WTC11 (cell line): ENCODE measurements around the gene SCYGR3. TPM values are rescaled to one million over a fixed set of nuclear protein-coding genes. Genes with fewer than 3 reads are reported as not detected.

ENCODE experiments used
- ATAC-seq: fragments of 200-7000 bp; cut with Tn5 transposase; 2 replicates; pipeline ENCODE4 v1.10.0; 2021; ENCODE audit warnings: mild to moderate bottlenecking, moderate library complexity
- CTCF ChIA-PET: fragments of 300-600 bp; sonication (Branson Sonifier 250); formaldehyde crosslinking; loops from one replicate; lab custom pipeline; 2021; ENCODE audit warnings: antibody characterized with exemption; lab: Charles Lee
- POLR2A ChIA-PET: fragments of 350-600 bp; sonication (Branson Sonifier 250); formaldehyde crosslinking; loops from one replicate; lab custom pipeline; 2021; ENCODE audit warnings: antibody characterized with exemption; lab: Charles Lee
- DNase-seq: peaks from one replicate; pipeline ENCODE4 v3.0.0; 2021; ENCODE audit warnings: low spot score
- H3K27ac Mint-ChIP-seq: 2 replicates; pipeline ENCODE4 v1.8.0; 2021; ENCODE audit warnings: mixed read lengths
- H3K27me3 Mint-ChIP-seq: 2 replicates; pipeline ENCODE4 v1.8.0; 2021; ENCODE audit warnings: low read depth, mild to moderate bottlenecking, moderate library complexity, mixed read lengths
- H3K36me3 Mint-ChIP-seq: 2 replicates; pipeline ENCODE4 v1.8.0; 2021; ENCODE audit warnings: mixed read lengths
- H3K4me1 Mint-ChIP-seq: 2 replicates; pipeline ENCODE4 v1.8.0; 2022; ENCODE audit warnings: mixed read lengths
- H3K4me3 Mint-ChIP-seq: 2 replicates; pipeline ENCODE4 v1.8.0; 2021; ENCODE audit warnings: mild to moderate bottlenecking, moderate library complexity, mixed read lengths
- H3K9me3 Mint-ChIP-seq: 2 replicates; pipeline ENCODE4 v1.8.0; 2021; ENCODE audit warnings: mixed read lengths
- FOXP1 ChIP-seq: sonication (generic); formaldehyde crosslinking; IDR thresholded peaks from 2 replicates; pipeline ENCODE4 v1.8.0; 2022; ENCODE audit warnings: missing genetic modification reagents, mild to moderate bottlenecking, moderate library complexity, borderline replicate concordance
- GABPB1 ChIP-seq: sonication (generic); formaldehyde crosslinking; IDR thresholded peaks from 2 replicates; pipeline ENCODE4 v1.8.1; 2023; ENCODE audit warnings: mild to moderate bottlenecking, missing genetic modification reagents
- IRF2 ChIP-seq: sonication (generic); formaldehyde crosslinking; IDR thresholded peaks from 2 replicates; pipeline ENCODE4 v1.8.0; 2022; ENCODE audit warnings: low read depth, missing genetic modification reagents, borderline replicate concordance
- NR1H2 ChIP-seq: sonication (generic); formaldehyde crosslinking; IDR thresholded peaks from 2 replicates; pipeline ENCODE4 v1.9.0; 2021; ENCODE audit warnings: mild to moderate bottlenecking, moderate library complexity, missing genetic modification reagents
- PRRX2 ChIP-seq: fragments of 250-450 bp; sonication (Bioruptor Pico); IDR thresholded peaks from 2 replicates; pipeline ENCODE4 v1.8.0; 2021; ENCODE audit warnings: mild to moderate bottlenecking
- SOX15 ChIP-seq: fragments of 250-450 bp; sonication (Bioruptor Pico); IDR thresholded peaks from 2 replicates; pipeline ENCODE4 v1.9.0; 2021; ENCODE audit warnings: mild to moderate bottlenecking
- TP53 ChIP-seq: sonication (generic); formaldehyde crosslinking; IDR thresholded peaks from 2 replicates; pipeline ENCODE4 v1.8.1; 2023; ENCODE audit warnings: mild to moderate bottlenecking, missing genetic modification reagents
- ZNF219 ChIP-seq: sonication (generic); formaldehyde crosslinking; IDR thresholded peaks from 2 replicates; pipeline ENCODE4 v1.8.0; 2023; ENCODE audit warnings: missing genetic modification reagents, mild to moderate bottlenecking, borderline replicate concordance
- ZNF396 ChIP-seq: fragments of 250-450 bp; sonication (Bioruptor Pico); IDR thresholded peaks from 2 replicates; pipeline ENCODE4 v1.8.0; 2021; ENCODE audit warnings: mild to moderate bottlenecking, moderate library complexity, borderline replicate concordance
- ZNF423 ChIP-seq: fragments of 250-450 bp; sonication (Bioruptor Pico); IDR thresholded peaks from 2 replicates; pipeline ENCODE4 v2.1.2; 2022; ENCODE audit warnings: mild to moderate bottlenecking, moderate library complexity
- total RNA-seq: library from RNA; stranded (reverse); gene quantifications from 3 replicates; pipeline ENCODE4 v1.2.3, GENCODE V29; 2021
- TF ChIP-seq, protein P1 (sequence below): sonication (generic); formaldehyde crosslinking; IDR thresholded peaks from 2 replicates; pipeline ENCODE4 v1.8.0; 2022; ENCODE audit warnings: mild to moderate bottlenecking, missing genetic modification reagents
- TF ChIP-seq, protein P2 (sequence below): sonication (generic); formaldehyde crosslinking; conservative IDR thresholded peaks from 2 replicates; pipeline ENCODE4 v1.8.1; 2022; ENCODE audit warnings: mild to moderate bottlenecking, missing genetic modification reagents
- TF ChIP-seq, protein P3 (sequence below): fragments of 250-450 bp; sonication (Bioruptor Pico); IDR thresholded peaks from 2 replicates; pipeline ENCODE4 v1.9.0; 2021; ENCODE audit warnings: mild to moderate bottlenecking
- TF ChIP-seq, protein P4 (sequence below): sonication (generic); formaldehyde crosslinking; IDR thresholded peaks from 2 replicates; pipeline ENCODE4 v1.8.0; 2022; ENCODE audit warnings: missing genetic modification reagents
- TF ChIP-seq, protein P5 (sequence below): fragments of 250-450 bp; sonication (Bioruptor Pico); IDR thresholded peaks from 2 replicates; pipeline ENCODE4 v1.9.0; 2021; ENCODE audit warnings: mild to moderate bottlenecking, borderline replicate concordance

SCYGR3 gene
- total RNA-seq, 1 experiment from 2014 or later: not detected

DNA sequence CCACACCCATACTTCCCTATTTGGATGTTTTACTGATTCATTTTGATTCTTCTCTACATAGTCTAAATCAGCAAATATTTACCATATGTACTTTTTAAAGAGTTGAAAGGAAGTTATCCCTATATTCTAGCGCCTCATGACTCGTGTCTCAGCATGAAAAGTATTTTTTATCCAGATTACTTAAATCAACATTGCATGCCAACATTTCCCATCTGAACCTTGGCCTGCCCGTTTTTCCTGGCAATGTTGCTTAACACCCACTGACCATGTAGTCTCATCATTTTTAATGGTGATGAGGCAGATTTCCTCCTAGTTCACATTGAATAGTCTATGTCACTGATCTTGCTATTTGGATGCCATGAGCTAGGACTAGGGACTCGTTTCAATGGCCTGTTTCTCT is 38.8 kb upstream of the SCYGR3 start:
- H3K9me3 Mint-ChIP-seq: no peaks in the 10 kb centered on the region
- DNase-seq (no peak), ATAC-seq (no peak)
- H3K4me3 Mint-ChIP-seq: no peak overlapping the region
- TF ChIP-seq, protein P1, sequence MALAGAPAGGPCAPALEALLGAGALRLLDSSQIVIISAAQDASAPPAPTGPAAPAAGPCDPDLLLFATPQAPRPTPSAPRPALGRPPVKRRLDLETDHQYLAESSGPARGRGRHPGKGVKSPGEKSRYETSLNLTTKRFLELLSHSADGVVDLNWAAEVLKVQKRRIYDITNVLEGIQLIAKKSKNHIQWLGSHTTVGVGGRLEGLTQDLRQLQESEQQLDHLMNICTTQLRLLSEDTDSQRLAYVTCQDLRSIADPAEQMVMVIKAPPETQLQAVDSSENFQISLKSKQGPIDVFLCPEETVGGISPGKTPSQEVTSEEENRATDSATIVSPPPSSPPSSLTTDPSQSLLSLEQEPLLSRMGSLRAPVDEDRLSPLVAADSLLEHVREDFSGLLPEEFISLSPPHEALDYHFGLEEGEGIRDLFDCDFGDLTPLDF (CRISPR knock-in tag): no peak
- TF ChIP-seq NR1H2: no peak
- TF ChIP-seq, protein P2, sequence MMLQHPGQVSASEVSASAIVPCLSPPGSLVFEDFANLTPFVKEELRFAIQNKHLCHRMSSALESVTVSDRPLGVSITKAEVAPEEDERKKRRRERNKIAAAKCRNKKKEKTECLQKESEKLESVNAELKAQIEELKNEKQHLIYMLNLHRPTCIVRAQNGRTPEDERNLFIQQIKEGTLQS: no peak
- TF ChIP-seq IRF2 (CRISPR knock-in tag): no peak
- TF ChIP-seq ZNF219: no peak
- TF ChIP-seq GABPB1 (CRISPR knock-in tag): no peak
- TF ChIP-seq, protein P3, sequence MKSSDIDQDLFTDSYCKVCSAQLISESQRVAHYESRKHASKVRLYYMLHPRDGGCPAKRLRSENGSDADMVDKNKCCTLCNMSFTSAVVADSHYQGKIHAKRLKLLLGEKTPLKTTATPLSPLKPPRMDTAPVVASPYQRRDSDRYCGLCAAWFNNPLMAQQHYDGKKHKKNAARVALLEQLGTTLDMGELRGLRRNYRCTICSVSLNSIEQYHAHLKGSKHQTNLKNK (CRISPR knock-in tag): no peak
- H3K27me3 Mint-ChIP-seq: no peaks in the 10 kb centered on the region
- CTCF ChIA-PET: no interaction called here
- H3K36me3 Mint-ChIP-seq: no peaks in the 10 kb centered on the region
- H3K4me1 Mint-ChIP-seq: no peaks in the 10 kb centered on the region
- POLR2A ChIA-PET: no interaction called here
- H3K27ac Mint-ChIP-seq: no peak overlapping the region

DNA sequence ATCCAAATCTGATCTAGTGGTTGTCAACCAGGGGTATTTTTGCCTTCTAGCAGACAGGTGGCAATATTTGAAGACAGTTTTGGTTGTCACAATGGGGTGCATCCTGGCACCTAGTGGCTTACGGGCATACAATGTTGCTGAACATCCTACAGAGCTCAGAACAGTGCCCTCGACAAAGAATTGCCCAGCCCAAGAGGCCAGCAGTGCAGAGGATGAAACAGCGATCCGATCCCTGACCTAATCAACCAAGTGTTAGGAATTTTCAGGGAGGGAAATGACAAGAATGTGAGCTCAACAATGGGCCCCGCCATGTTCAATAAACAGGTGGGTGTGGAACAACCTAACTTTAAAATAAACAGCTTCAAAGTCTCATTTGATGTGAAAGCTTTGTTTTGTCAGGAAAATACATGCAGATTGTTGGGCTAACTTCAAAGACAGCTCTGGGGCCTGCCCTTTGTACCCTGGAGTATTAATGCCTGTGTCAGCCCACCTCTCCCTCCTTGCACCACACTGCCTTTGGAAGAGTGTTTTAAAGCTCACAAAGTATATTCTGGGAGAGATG is 29.4 kb upstream of the SCYGR3 start:
- Mint-ChIP-seq H3K4me3 (no peak overlapping the region), H3K27ac (no peak overlapping the region), H3K9me3 (no peaks in the 10 kb centered on the region), H3K4me1 (no peaks in the 10 kb centered on the region), H3K36me3 (no peaks in the 10 kb centered on the region), H3K27me3 (no peaks in the 10 kb centered on the region)
- DNase-seq (no peak), ATAC-seq (peak; percentile 51; the same call in 1 of the 2 replicates)
- TF ChIP-seq, protein P4, sequence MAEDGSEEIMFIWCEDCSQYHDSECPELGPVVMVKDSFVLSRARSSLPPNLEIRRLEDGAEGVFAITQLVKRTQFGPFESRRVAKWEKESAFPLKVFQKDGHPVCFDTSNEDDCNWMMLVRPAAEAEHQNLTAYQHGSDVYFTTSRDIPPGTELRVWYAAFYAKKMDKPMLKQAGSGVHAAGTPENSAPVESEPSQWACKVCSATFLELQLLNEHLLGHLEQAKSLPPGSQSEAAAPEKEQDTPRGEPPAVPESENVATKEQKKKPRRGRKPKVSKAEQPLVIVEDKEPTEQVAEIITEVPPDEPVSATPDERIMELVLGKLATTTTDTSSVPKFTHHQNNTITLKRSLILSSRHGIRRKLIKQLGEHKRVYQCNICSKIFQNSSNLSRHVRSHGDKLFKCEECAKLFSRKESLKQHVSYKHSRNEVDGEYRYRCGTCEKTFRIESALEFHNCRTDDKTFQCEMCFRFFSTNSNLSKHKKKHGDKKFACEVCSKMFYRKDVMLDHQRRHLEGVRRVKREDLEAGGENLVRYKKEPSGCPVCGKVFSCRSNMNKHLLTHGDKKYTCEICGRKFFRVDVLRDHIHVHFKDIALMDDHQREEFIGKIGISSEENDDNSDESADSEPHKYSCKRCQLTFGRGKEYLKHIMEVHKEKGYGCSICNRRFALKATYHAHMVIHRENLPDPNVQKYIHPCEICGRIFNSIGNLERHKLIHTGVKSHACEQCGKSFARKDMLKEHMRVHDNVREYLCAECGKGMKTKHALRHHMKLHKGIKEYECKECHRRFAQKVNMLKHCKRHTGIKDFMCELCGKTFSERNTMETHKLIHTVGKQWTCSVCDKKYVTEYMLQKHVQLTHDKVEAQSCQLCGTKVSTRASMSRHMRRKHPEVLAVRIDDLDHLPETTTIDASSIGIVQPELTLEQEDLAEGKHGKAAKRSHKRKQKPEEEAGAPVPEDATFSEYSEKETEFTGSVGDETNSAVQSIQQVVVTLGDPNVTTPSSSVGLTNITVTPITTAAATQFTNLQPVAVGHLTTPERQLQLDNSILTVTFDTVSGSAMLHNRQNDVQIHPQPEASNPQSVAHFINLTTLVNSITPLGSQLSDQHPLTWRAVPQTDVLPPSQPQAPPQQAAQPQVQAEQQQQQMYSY (CRISPR knock-in tag): no peak
- TF ChIP-seq SOX15 (CRISPR knock-in tag): no peak
- no peak for TF ChIP-seq ZNF423
- TF ChIP-seq, protein P5, sequence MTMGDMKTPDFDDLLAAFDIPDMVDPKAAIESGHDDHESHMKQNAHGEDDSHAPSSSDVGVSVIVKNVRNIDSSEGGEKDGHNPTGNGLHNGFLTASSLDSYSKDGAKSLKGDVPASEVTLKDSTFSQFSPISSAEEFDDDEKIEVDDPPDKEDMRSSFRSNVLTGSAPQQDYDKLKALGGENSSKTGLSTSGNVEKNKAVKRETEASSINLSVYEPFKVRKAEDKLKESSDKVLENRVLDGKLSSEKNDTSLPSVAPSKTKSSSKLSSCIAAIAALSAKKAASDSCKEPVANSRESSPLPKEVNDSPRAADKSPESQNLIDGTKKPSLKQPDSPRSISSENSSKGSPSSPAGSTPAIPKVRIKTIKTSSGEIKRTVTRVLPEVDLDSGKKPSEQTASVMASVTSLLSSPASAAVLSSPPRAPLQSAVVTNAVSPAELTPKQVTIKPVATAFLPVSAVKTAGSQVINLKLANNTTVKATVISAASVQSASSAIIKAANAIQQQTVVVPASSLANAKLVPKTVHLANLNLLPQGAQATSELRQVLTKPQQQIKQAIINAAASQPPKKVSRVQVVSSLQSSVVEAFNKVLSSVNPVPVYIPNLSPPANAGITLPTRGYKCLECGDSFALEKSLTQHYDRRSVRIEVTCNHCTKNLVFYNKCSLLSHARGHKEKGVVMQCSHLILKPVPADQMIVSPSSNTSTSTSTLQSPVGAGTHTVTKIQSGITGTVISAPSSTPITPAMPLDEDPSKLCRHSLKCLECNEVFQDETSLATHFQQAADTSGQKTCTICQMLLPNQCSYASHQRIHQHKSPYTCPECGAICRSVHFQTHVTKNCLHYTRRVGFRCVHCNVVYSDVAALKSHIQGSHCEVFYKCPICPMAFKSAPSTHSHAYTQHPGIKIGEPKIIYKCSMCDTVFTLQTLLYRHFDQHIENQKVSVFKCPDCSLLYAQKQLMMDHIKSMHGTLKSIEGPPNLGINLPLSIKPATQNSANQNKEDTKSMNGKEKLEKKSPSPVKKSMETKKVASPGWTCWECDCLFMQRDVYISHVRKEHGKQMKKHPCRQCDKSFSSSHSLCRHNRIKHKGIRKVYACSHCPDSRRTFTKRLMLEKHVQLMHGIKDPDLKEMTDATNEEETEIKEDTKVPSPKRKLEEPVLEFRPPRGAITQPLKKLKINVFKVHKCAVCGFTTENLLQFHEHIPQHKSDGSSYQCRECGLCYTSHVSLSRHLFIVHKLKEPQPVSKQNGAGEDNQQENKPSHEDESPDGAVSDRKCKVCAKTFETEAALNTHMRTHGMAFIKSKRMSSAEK (CRISPR knock-in tag): no peak
- TF ChIP-seq TP53 (CRISPR knock-in tag): no peak
- TF ChIP-seq FOXP1 (CRISPR knock-in tag): no peak
- TF ChIP-seq PRRX2 (CRISPR knock-in tag): no peak
- TF ChIP-seq ZNF396 (CRISPR knock-in tag): no peak
- TF ChIP-seq, protein P2: no peak
- POLR2A ChIA-PET: interaction anchor here (0.5 kb wide), 1 partner anchor 9 kb away, joined by 3 read pairs; no protein-coding TSS in a partner anchor
- CTCF ChIA-PET: interaction anchor here (0.6 to 1.5 kb wide), 3 partner anchors 14 to 129 kb away, joined by 3 to 10 read pairs (median 8); no protein-coding TSS in a partner anchor
